ENCODE results near the gene ARHGAP24. TPM values are rescaled to one million over a fixed set of nuclear protein-coding genes. Genes with fewer than 3 reads are reported as not detected.

ARHGAP24 gene
- total RNA-seq, 1 experiment from 2014 or later = 2.1 TPM

DNA sequence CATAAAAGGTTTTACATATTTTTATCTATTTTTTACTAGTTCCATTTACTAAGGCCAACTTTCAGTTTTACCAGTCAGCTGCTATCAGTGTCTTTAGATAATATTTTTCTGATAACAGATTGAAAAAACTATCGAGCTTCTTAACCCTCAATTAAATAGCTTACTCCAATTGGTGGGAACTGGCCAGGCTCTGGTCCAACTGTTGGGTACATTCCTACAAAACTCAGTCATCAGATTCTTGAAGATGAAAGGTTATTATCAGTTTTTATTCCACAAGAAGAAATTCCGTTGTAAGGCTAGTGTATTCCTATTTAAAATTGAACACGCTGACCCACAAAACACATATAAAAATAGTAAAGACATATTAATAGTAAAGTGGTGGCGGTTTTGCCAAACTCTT, 538.7 kb downstream of the ARHGAP24 start (continued):
- TF ChIP-seq, protein P1, sequence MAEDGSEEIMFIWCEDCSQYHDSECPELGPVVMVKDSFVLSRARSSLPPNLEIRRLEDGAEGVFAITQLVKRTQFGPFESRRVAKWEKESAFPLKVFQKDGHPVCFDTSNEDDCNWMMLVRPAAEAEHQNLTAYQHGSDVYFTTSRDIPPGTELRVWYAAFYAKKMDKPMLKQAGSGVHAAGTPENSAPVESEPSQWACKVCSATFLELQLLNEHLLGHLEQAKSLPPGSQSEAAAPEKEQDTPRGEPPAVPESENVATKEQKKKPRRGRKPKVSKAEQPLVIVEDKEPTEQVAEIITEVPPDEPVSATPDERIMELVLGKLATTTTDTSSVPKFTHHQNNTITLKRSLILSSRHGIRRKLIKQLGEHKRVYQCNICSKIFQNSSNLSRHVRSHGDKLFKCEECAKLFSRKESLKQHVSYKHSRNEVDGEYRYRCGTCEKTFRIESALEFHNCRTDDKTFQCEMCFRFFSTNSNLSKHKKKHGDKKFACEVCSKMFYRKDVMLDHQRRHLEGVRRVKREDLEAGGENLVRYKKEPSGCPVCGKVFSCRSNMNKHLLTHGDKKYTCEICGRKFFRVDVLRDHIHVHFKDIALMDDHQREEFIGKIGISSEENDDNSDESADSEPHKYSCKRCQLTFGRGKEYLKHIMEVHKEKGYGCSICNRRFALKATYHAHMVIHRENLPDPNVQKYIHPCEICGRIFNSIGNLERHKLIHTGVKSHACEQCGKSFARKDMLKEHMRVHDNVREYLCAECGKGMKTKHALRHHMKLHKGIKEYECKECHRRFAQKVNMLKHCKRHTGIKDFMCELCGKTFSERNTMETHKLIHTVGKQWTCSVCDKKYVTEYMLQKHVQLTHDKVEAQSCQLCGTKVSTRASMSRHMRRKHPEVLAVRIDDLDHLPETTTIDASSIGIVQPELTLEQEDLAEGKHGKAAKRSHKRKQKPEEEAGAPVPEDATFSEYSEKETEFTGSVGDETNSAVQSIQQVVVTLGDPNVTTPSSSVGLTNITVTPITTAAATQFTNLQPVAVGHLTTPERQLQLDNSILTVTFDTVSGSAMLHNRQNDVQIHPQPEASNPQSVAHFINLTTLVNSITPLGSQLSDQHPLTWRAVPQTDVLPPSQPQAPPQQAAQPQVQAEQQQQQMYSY (CRISPR knock-in tag; IDR thresholded peaks at IDR 0.05) = no peak
- TF ChIP-seq, protein P2, sequence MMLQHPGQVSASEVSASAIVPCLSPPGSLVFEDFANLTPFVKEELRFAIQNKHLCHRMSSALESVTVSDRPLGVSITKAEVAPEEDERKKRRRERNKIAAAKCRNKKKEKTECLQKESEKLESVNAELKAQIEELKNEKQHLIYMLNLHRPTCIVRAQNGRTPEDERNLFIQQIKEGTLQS (CRISPR knock-in tag; conservative IDR thresholded peaks at IDR 0.05) = no peak
- TF ChIP-seq SMAD3 (CRISPR knock-in tag; IDR thresholded peaks at IDR 0.05; ENCODE audit: borderline replicate concordance) (no peak), CREB1 (CRISPR knock-in tag; IDR thresholded peaks at IDR 0.05) (no peak), ZBTB21 (CRISPR knock-in tag; IDR thresholded peaks at IDR 0.05; ENCODE audit: borderline replicate concordance) (no peak), ATF1 (CRISPR knock-in tag; IDR thresholded peaks at IDR 0.05) (no peak)
- TF ChIP-seq, protein P3, sequence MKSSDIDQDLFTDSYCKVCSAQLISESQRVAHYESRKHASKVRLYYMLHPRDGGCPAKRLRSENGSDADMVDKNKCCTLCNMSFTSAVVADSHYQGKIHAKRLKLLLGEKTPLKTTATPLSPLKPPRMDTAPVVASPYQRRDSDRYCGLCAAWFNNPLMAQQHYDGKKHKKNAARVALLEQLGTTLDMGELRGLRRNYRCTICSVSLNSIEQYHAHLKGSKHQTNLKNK (CRISPR knock-in tag; IDR thresholded peaks at IDR 0.05) = no peak

DNA sequence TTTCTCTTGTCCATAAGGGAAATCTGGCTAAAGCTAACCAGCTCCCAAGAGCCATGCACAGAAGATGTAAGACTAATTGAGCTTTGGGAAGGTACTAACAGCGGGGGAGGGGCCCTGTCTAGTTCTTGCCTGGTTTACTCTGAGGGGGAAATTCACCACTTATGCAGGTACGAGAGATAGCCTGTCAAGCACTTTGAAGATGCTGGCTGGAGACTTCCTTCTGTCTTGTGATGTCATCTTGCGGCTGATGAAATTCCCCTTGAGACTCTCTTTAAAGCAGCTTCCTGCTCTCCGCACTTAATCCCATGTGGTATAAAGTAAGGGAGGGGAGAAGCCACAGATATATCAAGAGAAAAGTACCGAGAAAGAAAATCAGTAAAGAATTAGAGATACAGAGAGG, 539.6 kb downstream of the ARHGAP24 start:
- no peaks in the 10 kb centered on the region for H3K9me3 Mint-ChIP-seq
- no peaks in the 10 kb centered on the region for H3K27me3 Mint-ChIP-seq (ENCODE audit: low read depth)
- POLR2A ChIA-PET = interaction anchor here (0.6 kb wide), 1 partner anchor 1711 kb away, joined by 4 read pairs; no protein-coding TSS in a partner anchor
- peak; percentile 60 for ATAC-seq
- H3K4me1 Mint-ChIP-seq = peaks cover 12% of the 10 kb centered on the region
- no peaks in the 10 kb centered on the region for H3K36me3 Mint-ChIP-seq
- CTCF ChIA-PET = interaction anchor here (1.2 kb wide), 1 partner anchor 217 kb away, joined by 3 read pairs; no protein-coding TSS in a partner anchor
- TF ChIP-seq ZNF317 (CRISPR knock-in tag; IDR thresholded peaks at IDR 0.05; ENCODE audit: borderline replicate concordance, low read depth) (no peak), FOXJ3 (CRISPR knock-in tag; IDR thresholded peaks at IDR 0.05; ENCODE audit: borderline replicate concordance) (no peak), ETV6 (CRISPR knock-in tag; IDR thresholded peaks at IDR 0.05) (no peak), FOXK1 (CRISPR knock-in tag; IDR thresholded peaks at IDR 0.05) (no peak), SOX15 (CRISPR knock-in tag; IDR thresholded peaks at IDR 0.05) (no peak), ZNF138 (CRISPR knock-in tag; conservative IDR thresholded peaks at IDR 0.05) (no peak), SP1 (CRISPR knock-in tag; conservative IDR thresholded peaks at IDR 0.05) (no peak), GABPB1 (CRISPR knock-in tag; IDR thresholded peaks at IDR 0.05) (no peak), ZNF671 (CRISPR knock-in tag; IDR thresholded peaks at IDR 0.05) (no peak), CREM (CRISPR knock-in tag; IDR thresholded peaks at IDR 0.05) (no peak), JAZF1 (CRISPR knock-in tag; IDR thresholded peaks at IDR 0.05) (no peak), ATF1 (CRISPR knock-in tag; IDR thresholded peaks at IDR 0.05) (no peak), ZNF423 (CRISPR knock-in tag; IDR thresholded peaks at IDR 0.05) (no peak), FOXP1 (CRISPR knock-in tag; IDR thresholded peaks at IDR 0.05; ENCODE audit: borderline replicate concordance) (no peak), ZBTB21 (CRISPR knock-in tag; IDR thresholded peaks at IDR 0.05; ENCODE audit: borderline replicate concordance) (no peak)
- TF ChIP-seq, protein P4, sequence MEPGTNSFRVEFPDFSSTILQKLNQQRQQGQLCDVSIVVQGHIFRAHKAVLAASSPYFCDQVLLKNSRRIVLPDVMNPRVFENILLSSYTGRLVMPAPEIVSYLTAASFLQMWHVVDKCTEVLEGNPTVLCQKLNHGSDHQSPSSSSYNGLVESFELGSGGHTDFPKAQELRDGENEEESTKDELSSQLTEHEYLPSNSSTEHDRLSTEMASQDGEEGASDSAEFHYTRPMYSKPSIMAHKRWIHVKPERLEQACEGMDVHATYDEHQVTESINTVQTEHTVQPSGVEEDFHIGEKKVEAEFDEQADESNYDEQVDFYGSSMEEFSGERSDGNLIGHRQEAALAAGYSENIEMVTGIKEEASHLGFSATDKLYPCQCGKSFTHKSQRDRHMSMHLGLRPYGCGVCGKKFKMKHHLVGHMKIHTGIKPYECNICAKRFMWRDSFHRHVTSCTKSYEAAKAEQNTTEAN (CRISPR knock-in tag; IDR thresholded peaks at IDR 0.05) = no peak
- TF ChIP-seq, protein P5, sequence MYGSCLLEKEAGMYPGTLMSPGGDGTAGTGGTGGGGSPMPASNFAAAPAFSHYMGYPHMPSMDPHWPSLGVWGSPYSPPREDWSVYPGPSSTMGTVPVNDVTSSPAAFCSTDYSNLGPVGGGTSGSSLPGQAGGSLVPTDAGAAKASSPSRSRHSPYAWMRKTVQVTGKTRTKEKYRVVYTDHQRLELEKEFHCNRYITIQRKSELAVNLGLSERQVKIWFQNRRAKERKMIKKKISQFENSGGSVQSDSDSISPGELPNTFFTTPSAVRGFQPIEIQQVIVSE (CRISPR knock-in tag; IDR thresholded peaks at IDR 0.05; ENCODE audit: borderline replicate concordance) = no peak
- TF ChIP-seq, protein P6, sequence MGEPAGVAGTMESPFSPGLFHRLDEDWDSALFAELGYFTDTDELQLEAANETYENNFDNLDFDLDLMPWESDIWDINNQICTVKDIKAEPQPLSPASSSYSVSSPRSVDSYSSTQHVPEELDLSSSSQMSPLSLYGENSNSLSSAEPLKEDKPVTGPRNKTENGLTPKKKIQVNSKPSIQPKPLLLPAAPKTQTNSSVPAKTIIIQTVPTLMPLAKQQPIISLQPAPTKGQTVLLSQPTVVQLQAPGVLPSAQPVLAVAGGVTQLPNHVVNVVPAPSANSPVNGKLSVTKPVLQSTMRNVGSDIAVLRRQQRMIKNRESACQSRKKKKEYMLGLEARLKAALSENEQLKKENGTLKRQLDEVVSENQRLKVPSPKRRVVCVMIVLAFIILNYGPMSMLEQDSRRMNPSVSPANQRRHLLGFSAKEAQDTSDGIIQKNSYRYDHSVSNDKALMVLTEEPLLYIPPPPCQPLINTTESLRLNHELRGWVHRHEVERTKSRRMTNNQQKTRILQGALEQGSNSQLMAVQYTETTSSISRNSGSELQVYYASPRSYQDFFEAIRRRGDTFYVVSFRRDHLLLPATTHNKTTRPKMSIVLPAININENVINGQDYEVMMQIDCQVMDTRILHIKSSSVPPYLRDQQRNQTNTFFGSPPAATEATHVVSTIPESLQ (CRISPR knock-in tag; IDR thresholded peaks at IDR 0.05) = no peak
- TF ChIP-seq, protein P1 (CRISPR knock-in tag; IDR thresholded peaks at IDR 0.05) = no peak
- DNase-seq (ENCODE audit: low spot score) = peak; percentile 34
- H3K27ac Mint-ChIP-seq = no peak overlapping the region
- H3K4me3 Mint-ChIP-seq = no peak overlapping the region
